Measurements from ENCODE around the gene PUSL1.

PUSL1 gene

DNA sequence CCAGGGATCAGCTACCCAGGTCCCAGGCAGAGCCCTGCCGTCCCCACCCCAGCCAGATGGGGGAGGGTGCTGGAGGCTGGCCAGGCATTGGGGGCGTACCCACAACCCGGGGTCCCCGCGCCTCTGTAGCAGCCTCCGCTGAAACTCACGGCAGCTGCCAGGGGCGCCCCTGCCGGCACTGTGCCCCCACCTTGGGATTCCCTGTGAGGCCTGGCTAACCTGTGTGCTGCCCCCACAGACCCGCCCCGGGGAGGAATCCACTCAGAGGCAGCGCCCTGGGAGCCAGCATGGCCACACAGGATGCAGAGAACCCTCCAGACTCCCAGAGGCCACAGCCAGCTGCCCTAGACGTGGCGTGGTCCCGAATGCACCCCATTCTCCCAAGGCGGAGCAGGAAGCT, 37.0 kb downstream of the PUSL1 start:
- Histone ChIP-seq H3K4me3 (ENCODE audit: low read depth, low read length) (no peak overlapping the region), H3K4me1 (ENCODE audit: control insufficient read depth, insufficient read depth, low read length) (peaks cover 12% of the 10 kb centered on the region), H3K9ac (ENCODE audit: low read length) (no peak overlapping the region), H3K27ac (ENCODE audit: low read depth, low read length) (no peak overlapping the region), H3K9me3 (ENCODE audit: control insufficient read depth, insufficient read depth, low read depth, low read length) (no peaks in the 10 kb centered on the region), H3K27me3 (ENCODE audit: control insufficient read depth, insufficient read depth, low read length) (no peaks in the 10 kb centered on the region), H3K36me3 (ENCODE audit: control insufficient read depth, insufficient read depth, low read length) (peaks cover 20% of the 10 kb centered on the region)

- peaks cover 14% of the 10 kb centered on the region for H3K36me3 ChIP-seq (ENCODE audit: control insufficient read depth, insufficient read depth, low read length)
- peaks cover 12% of the 10 kb centered on the region for H3K4me1 ChIP-seq (ENCODE audit: control insufficient read depth, insufficient read depth, low read length)
- H3K9ac ChIP-seq (ENCODE audit: low read length), result no peak overlapping the region
- H3K27me3 ChIP-seq (ENCODE audit: control insufficient read depth, insufficient read depth, low read length), result no peaks in the 10 kb centered on the region
- H3K27ac ChIP-seq (ENCODE audit: low read depth, low read length), result no peak overlapping the region
- H3K4me3 ChIP-seq (ENCODE audit: low read depth, low read length), result no peak overlapping the region
- H3K9me3 ChIP-seq (ENCODE audit: control insufficient read depth, insufficient read depth, low read depth, low read length), result no peaks in the 10 kb centered on the region
Measured at GRCh38 chr1:1345860-1346500, 37.6 kb downstream of the PUSL1 start.

DNA sequence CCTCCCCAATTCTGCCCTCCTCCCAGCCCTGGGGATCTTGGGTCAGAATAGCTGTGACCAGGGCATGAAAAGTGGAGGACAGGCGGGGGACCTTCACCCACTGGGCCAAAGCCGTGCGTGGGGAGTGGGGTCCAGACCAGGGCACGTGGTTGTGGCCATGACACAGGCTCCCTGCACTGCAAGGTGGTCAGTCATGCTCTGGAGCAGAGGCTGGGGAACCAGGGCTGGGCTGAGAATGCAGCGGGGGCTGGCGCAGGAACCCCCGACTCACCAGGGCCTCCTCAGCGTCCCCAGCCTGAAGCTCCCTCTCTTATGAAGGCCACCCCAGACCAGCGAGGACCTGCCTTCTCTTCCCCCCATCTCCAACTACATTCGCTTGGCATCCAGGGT, 38.1 kb downstream of the PUSL1 start:
- H3K36me3 ChIP-seq (ENCODE audit: control insufficient read depth, insufficient read depth, low read length), result peaks cover 8% of the 10 kb centered on the region
- H3K9ac ChIP-seq (ENCODE audit: low read length), result no peak overlapping the region
- peaks cover 14% of the 10 kb centered on the region for H3K4me1 ChIP-seq (ENCODE audit: control insufficient read depth, insufficient read depth, low read length)
- no peaks in the 10 kb centered on the region for H3K9me3 ChIP-seq (ENCODE audit: control insufficient read depth, insufficient read depth, low read depth, low read length)
- H3K27ac ChIP-seq (ENCODE audit: low read depth, low read length), result no peak overlapping the region
- no peaks in the 10 kb centered on the region; the same call in 1 of the 2 replicates for H3K27me3 ChIP-seq (ENCODE audit: control insufficient read depth, insufficient read depth, low read length)
- no peak overlapping the region for H3K4me3 ChIP-seq (ENCODE audit: low read depth, low read length)

DNA sequence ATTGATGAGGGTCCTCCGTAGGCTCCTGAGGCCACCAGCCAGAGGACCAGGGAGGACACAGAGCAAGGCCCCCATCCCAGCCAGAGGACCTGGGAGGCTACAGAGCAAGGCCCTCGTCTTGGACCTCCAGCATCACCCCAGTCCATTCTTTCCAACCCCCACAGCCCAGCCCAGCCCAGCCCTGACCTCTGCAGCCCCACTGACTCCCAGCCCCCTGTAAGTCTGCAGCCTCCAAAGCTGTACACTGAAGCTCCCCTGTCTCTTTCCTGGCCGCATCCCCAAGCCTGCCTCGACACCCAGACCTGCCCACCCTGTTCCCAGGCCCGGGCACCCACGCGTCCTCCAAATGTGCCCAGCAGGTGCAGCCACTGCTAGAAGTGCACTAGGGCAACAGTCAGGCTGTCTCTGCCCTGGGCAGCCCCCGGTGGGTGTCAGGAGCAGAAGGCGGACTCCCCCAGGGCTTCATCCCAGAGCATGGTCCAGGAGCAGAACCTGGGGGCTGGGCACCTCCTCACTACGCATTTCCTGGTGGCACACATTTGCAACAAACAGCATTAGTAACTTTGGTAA, 38.7 kb downstream of the PUSL1 start:
- 0 out of 2 replicates have a peak, but pooled peaks cover 3% of the 10 kb centered on the region for H3K36me3 ChIP-seq (ENCODE audit: control insufficient read depth, insufficient read depth, low read length)
- peak overlapping the region; percentile 77 for H3K4me3 ChIP-seq (ENCODE audit: low read depth, low read length)
- no peaks in the 10 kb centered on the region for H3K9me3 ChIP-seq (ENCODE audit: control insufficient read depth, insufficient read depth, low read depth, low read length)
- no peak overlapping the region for H3K27ac ChIP-seq (ENCODE audit: low read depth, low read length)
- no peak overlapping the region for H3K9ac ChIP-seq (ENCODE audit: low read length)
- peaks cover 19% of the 10 kb centered on the region for H3K4me1 ChIP-seq (ENCODE audit: control insufficient read depth, insufficient read depth, low read length)
- no peaks in the 10 kb centered on the region; the same call in 1 of the 2 replicates for H3K27me3 ChIP-seq (ENCODE audit: control insufficient read depth, insufficient read depth, low read length)

DNA sequence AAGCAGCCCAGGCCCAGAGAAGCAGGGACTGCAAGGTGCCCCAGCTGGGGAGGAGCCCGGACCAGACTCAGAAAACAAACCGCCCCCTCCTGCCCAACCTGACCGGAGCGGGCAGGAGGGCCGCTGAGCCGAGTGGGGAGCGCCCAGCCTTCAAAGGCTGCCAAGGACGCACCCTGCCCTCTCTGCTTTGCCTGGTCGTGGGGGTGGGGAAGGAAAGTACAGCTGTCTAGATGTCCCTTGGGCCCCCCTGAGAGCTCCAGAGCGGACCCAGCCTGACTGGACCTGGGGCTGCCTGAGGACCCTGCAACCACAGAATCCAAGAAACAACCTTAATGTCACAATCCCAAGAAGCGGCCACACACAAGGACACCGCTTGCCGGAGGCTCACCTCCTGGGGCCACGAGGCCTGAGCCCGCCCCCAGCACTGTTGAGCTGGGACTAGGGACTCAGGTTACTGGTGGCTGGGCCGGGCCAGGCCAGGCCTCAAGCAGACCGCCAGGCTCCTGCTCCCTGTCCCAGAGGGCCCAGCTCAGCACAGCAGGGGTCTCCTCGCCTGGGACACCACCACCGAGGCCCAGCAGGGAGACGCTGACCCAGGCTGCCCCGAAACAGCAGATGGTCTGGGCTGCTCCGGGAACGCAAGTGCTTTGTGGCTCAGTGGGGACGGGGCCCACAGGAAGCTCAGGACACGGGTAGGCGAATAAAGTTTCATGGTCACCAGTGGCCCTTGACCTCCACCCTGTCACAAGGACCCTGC, 39.4 kb downstream of the PUSL1 start:
- Histone ChIP-seq H3K27ac (ENCODE audit: low read depth, low read length) (no peak overlapping the region), H3K4me3 (ENCODE audit: low read depth, low read length) (peak overlapping the region; percentile 77), H3K27me3 (ENCODE audit: control insufficient read depth, insufficient read depth, low read length) (peaks cover 4% of the 10 kb centered on the region; the same call in 1 of the 2 replicates), H3K36me3 (ENCODE audit: control insufficient read depth, insufficient read depth, low read length) (0 out of 2 replicates have a peak, but pooled peaks cover 3% of the 10 kb centered on the region), H3K9ac (ENCODE audit: low read length) (peak overlapping the region; percentile 72), H3K4me1 (ENCODE audit: control insufficient read depth, insufficient read depth, low read length) (peaks cover 25% of the 10 kb centered on the region), H3K9me3 (ENCODE audit: control insufficient read depth, insufficient read depth, low read depth, low read length) (no peaks in the 10 kb centered on the region)

DNA sequence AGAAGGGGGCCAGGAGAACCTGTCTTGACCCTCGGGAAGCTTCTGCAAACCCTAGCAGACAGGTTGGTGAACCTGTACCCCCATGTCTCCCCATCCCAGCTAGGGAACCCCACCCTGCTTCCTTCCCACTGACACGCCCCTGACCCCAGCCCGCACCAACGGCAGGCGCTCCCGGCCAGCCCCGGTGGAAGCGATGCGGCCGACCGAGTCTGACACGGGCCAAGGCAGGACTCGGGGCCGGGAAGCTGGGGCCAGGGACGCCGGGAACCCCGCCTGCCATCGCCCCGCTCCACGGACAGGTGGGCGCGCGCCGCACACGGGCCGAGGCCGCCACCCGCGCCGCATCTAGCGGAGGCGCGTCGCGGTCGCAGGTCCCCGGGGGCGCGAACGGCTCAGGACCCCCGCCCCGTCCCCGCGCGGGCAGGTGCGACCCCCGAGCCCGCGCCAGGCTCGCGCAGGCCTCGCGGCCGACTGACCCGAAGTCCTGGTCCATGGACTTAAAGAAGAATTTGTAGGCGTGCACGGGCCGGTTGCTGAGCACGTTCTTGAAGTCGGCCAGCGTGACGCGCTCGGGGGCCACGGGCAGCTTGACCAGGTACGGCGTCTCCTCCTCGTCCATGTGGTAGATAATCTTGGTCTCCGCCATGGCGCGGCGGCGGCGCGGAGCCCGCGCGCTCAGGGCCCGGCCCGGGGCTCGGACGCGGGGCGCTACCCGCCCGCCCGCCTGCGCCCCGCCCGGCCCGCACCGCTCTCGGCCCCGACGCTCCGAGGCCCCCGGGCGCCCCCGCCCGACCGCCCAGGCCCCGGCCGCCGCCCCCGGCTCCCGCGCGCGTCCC, 40.2 kb downstream of the PUSL1 start:
- Histone ChIP-seq H3K4me1 (ENCODE audit: control insufficient read depth, insufficient read depth, low read length) (peaks cover 32% of the 10 kb centered on the region), H3K9me3 (ENCODE audit: control insufficient read depth, insufficient read depth, low read depth, low read length) (no peaks in the 10 kb centered on the region), H3K9ac (ENCODE audit: low read length) (peak overlapping the region; percentile 72), H3K27me3 (ENCODE audit: control insufficient read depth, insufficient read depth, low read length) (peaks cover 12% of the 10 kb centered on the region), H3K36me3 (ENCODE audit: control insufficient read depth, insufficient read depth, low read length) (0 out of 2 replicates have a peak, but pooled peaks cover 3% of the 10 kb centered on the region), H3K4me3 (ENCODE audit: low read depth, low read length) (peak overlapping the region; percentile 77), H3K27ac (ENCODE audit: low read depth, low read length) (no peak overlapping the region)

- H3K4me3 ChIP-seq (ENCODE audit: low read depth, low read length), result peak within 1 kb of the TSS; percentile 87
- peaks cover 39% of the 10 kb centered on the region for H3K4me1 ChIP-seq (ENCODE audit: control insufficient read depth, insufficient read depth, low read length)
- 0 out of 2 replicates have a peak, but pooled peaks cover 3% of the 10 kb centered on the region for H3K36me3 ChIP-seq (ENCODE audit: control insufficient read depth, insufficient read depth, low read length)
- H3K27me3 ChIP-seq (ENCODE audit: control insufficient read depth, insufficient read depth, low read length), result peaks cover 20% of the 10 kb centered on the region
- H3K9me3 ChIP-seq (ENCODE audit: control insufficient read depth, insufficient read depth, low read depth, low read length), result no peaks in the 10 kb centered on the region
- peak within 1 kb of the TSS; percentile 84 for H3K9ac ChIP-seq (ENCODE audit: low read length)
- peak within 1 kb of the TSS; percentile 80; the same call in 1 of the 2 replicates for H3K27ac ChIP-seq (ENCODE audit: low read depth, low read length)
Measured at GRCh38 chr1:1349256-1350012, 41.0 kb downstream of the PUSL1 start, which contains the start of gene DVL1. Gene DVL1 (minus strand): TSS chr1:1349418. CDS start chr1:1349065, 353 bp downstream.

GRCh38 chr1:1351511-1352427, 43.4 kb downstream of the PUSL1 start:
- H3K36me3 ChIP-seq (ENCODE audit: control insufficient read depth, insufficient read depth, low read length), result no peaks in the 10 kb centered on the region
- H3K4me1 ChIP-seq (ENCODE audit: control insufficient read depth, insufficient read depth, low read length), result peaks cover 43% of the 10 kb centered on the region
- H3K27ac ChIP-seq (ENCODE audit: low read depth, low read length), result no peak overlapping the region
- peak overlapping the region; percentile 48 for H3K4me3 ChIP-seq (ENCODE audit: low read depth, low read length)
- H3K27me3 ChIP-seq (ENCODE audit: control insufficient read depth, insufficient read depth, low read length), result peaks cover 31% of the 10 kb centered on the region
- no peaks in the 10 kb centered on the region for H3K9me3 ChIP-seq (ENCODE audit: control insufficient read depth, insufficient read depth, low read depth, low read length)
- H3K9ac ChIP-seq (ENCODE audit: low read length), result peak overlapping the region; percentile 42

DNA sequence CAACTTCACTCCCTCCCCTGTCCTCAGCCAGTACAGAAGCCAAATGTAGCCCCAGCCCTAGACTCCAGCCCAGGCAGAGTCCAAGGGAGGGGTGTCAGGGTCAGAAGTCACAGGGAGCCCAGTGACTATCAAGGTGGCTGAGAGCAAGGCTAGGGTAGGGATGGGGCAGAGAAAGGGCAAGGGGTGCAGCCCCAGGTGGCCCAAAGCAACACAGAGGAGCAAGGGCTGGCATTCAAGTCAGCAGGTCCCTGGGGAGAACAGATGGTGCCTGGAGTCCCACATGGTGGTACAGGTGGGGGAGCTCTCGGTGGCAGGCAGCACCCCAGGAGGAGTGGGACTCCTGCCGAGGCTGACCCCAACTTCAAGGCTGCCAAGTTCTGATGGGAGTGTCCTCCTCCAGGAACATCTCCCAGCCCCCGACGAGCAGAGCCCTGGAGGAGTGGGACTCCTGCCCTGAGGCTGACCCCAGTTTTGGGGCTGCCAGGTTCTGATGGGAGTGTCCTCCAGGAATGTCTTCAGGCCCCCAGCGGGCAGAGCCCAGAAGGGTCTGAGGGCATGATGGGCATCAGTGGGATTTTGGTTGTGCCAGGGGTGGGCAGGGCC, 44.5 kb downstream of the PUSL1 start:
- Histone ChIP-seq H3K27ac (ENCODE audit: low read depth, low read length) (no peak overlapping the region), H3K36me3 (ENCODE audit: control insufficient read depth, insufficient read depth, low read length) (no peaks in the 10 kb centered on the region), H3K27me3 (ENCODE audit: control insufficient read depth, insufficient read depth, low read length) (peaks cover 31% of the 10 kb centered on the region), H3K9ac (ENCODE audit: low read length) (no peak overlapping the region), H3K9me3 (ENCODE audit: control insufficient read depth, insufficient read depth, low read depth, low read length) (no peaks in the 10 kb centered on the region), H3K4me3 (ENCODE audit: low read depth, low read length) (0 out of 2 replicates have a peak overlapping the region, but pooled peaks have one; percentile 14), H3K4me1 (ENCODE audit: control insufficient read depth, insufficient read depth, low read length) (peaks cover 44% of the 10 kb centered on the region)

All from HUES6 (cell line).